ENCODE data around the gene NUP85. TPM values are rescaled to one million over a fixed set of nuclear protein-coding genes. Genes with fewer than 3 reads are reported as not detected.

The NUP85 gene
- total and polyA plus RNA-seq, 2 donors (not counting 3 experiments of a cell fraction or from before 2014, with no cell fraction given), result 105 to 120 TPM

DNA sequence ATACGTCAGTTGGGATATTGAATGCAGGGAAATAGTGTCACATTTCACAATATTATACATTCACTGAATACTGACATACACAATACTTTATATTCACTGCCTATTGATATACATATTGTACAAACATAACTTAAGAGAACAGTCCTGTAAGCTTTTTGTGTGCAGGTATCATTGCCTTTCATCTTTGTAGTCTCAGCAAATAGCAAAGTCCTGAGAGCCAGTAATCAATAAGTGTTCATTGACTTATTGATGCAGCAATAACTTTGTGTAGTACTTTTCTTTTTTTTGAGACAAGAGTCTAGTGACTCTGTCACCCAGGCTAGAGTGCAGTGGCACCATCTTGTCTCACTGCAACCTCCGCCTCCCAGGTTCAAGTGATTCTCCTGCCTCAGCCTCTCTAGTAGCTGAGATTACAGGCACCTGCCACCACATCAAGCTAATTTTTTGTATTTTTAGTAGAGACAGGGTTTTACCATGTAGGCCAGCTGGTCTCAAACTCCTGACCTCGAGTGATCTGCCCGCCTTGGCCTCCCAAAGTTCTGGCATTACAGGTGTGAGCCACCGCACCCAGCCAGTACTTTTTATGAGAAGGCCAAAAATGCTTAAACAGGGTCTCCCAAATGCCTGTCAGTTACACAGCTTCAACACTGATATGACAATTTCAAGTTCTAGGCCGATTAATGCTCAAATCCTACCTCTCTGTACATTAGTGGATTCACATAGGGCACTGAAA, 5.4 kb upstream of the NUP85 start:
- dilution Hi-C loops (cut with MboI; ENCODE audit: extremely low pct_ligation_motif_present, low sequenced_read_pairs) (no loop called here), intact Hi-C loops (cut with micrococcal nuclease) (loop anchor here (5.0 kb wide), 1 partner anchor 278 kb away; the partner anchor contains the start of genes OTOP2 and USH1G)
- Histone ChIP-seq H3K4me2 (ENCODE audit: insufficient read depth, low read length) (no peak overlapping the region), H3K9me1 (replicated peaks; ENCODE audit: control insufficient read depth, extremely low read depth, insufficient read depth, low read length) (no peaks in the 10 kb centered on the region), H3K36me3 (ENCODE audit: control insufficient read depth in 2 of 2, extremely low read depth in 1 of 2, insufficient read depth in 2 of 2, low read length in 2 of 2) (no peaks in the 10 kb centered on the region), H3K9me3 (replicated peaks; ENCODE audit: control insufficient read depth, insufficient read depth, low read length) (no peaks in the 10 kb centered on the region), H2AFZ (ENCODE audit: low read depth, low read length) (no peak overlapping the region), H3K4me1 (ENCODE audit: control insufficient read depth, extremely low read depth, insufficient read depth, low read length) (no peaks in the 10 kb centered on the region), H3K9ac (replicated peaks; ENCODE audit: extremely low read depth, insufficient read depth, low read length) (no peak overlapping the region), H3K4me3 (replicated peaks in 1 of 3; ENCODE audit: insufficient read depth in 1 of 3, low read depth in 1 of 3, low read length in 3 of 3) (no peak overlapping the region), H3K79me2 (ENCODE audit: control insufficient read depth, insufficient read depth, low read length) (no peaks in the 10 kb centered on the region), H3K27me3 (ENCODE audit: control insufficient read depth in 2 of 2, insufficient read depth in 2 of 2, low read length in 2 of 2) (no peaks in the 10 kb centered on the region), H3K27ac (ENCODE audit: insufficient read depth, low read depth, low read length) (no peak overlapping the region), H4K20me1 (replicated peaks; ENCODE audit: control insufficient read depth, extremely low read depth, insufficient read depth, low read length) (no peaks in the 10 kb centered on the region)
- ChIA-PET POLR2A (interaction anchor here (0.6 to 0.7 kb wide), 2 partner anchors 17 to 196 kb away, joined by 5 to 6 read pairs; no protein-coding TSS in a partner anchor), CTCF (interaction anchor here (1.4 to 9.1 kb wide), 6 partner anchors 10 to 238 kb away, joined by 4 to 257 read pairs (median 52); no protein-coding TSS in a partner anchor)
- FAIRE-seq (no peak), DNase-seq (ENCODE audit: low read depth, low spot score) (no peak)
- TF ChIP-seq POLR2A (IDR thresholded peaks at IDR 0.05; ENCODE audit: low read depth, low read length) (no peak), POLR2AphosphoS5 (IDR thresholded peaks at IDR 0.05; ENCODE audit: insufficient read depth, low read depth, low read length) (no peak), MYC (IDR thresholded peaks at IDR 0.05; ENCODE audit: low read depth, low read length) (no peak), GATA2 (IDR thresholded peaks at IDR 0.05; ENCODE audit: insufficient read depth, insufficient read length, low read depth, low read length) (no peak), EZH2 (IDR thresholded peaks at IDR 0.05; ENCODE audit: borderline replicate concordance, low read depth, low read length, severe bottlenecking) (no peak), JUN (IDR thresholded peaks at IDR 0.05; ENCODE audit: borderline replicate concordance, insufficient read depth, insufficient read length, low read depth) (no peak), FOS (IDR thresholded peaks at IDR 0.05; ENCODE audit: borderline replicate concordance, insufficient read depth, low read length) (no peak)
- TF ChIP-seq, protein P1, sequence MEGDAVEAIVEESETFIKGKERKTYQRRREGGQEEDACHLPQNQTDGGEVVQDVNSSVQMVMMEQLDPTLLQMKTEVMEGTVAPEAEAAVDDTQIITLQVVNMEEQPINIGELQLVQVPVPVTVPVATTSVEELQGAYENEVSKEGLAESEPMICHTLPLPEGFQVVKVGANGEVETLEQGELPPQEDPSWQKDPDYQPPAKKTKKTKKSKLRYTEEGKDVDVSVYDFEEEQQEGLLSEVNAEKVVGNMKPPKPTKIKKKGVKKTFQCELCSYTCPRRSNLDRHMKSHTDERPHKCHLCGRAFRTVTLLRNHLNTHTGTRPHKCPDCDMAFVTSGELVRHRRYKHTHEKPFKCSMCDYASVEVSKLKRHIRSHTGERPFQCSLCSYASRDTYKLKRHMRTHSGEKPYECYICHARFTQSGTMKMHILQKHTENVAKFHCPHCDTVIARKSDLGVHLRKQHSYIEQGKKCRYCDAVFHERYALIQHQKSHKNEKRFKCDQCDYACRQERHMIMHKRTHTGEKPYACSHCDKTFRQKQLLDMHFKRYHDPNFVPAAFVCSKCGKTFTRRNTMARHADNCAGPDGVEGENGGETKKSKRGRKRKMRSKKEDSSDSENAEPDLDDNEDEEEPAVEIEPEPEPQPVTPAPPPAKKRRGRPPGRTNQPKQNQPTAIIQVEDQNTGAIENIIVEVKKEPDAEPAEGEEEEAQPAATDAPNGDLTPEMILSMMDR (IDR thresholded peaks at IDR 0.05; ENCODE audit: extremely low read depth in 1 of 2, insufficient read depth in 1 of 2, low read depth in 1 of 2, low read length in 2 of 2), result no peak
- TF ChIP-seq, protein P2, sequence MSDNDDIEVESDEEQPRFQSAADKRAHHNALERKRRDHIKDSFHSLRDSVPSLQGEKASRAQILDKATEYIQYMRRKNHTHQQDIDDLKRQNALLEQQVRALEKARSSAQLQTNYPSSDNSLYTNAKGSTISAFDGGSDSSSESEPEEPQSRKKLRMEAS (IDR thresholded peaks at IDR 0.05; ENCODE audit: insufficient read depth, insufficient read length), result no peak
- no TSS peak for BruUV-seq (replicated peaks)
